DND-41 (cell line): Measurements from ENCODE around the gene SEMA4C.

Experiments used
- CTCF ChIP-seq: IDR thresholded peaks from 2 replicates; pipeline ENCODE4 v1.5.1; 2012; ENCODE audit warnings: borderline replicate concordance, low read length, moderate library complexity, mild to moderate bottlenecking; ENCODE audit not compliant: poor library complexity, severe bottlenecking; ENCODE audit errors: extremely low read depth
- EZH2 ChIP-seq: IDR thresholded peaks from 3 replicates; pipeline ENCODE4 v1.6.1; 2012; ENCODE audit warnings: borderline replicate concordance, low read depth, mild to moderate bottlenecking, moderate library complexity, low read length, inconsistent platforms; ENCODE audit not compliant: severe bottlenecking

- TF ChIP-seq CTCF (no peak), EZH2 (no peak)
These were observed 50.6 kb downstream of the SEMA4C start for GRCh38 chr2:96819128-96819875.
